Nephron progenitor cell (in vitro differentiated cells): ENCODE measurements around the gene PHF21B.

ENCODE experiments used
- DNase-seq: peaks from one replicate; pipeline ENCODE4 v3.0.0; 2021
- H3K27ac Mint-ChIP-seq: 2 replicates; pipeline ENCODE4 v1.8.0; 2021; ENCODE audit warnings: mild to moderate bottlenecking, moderate library complexity, mixed read lengths
- H3K27me3 Mint-ChIP-seq: 2 replicates; pipeline ENCODE4 v1.8.0; 2021; ENCODE audit warnings: mild to moderate bottlenecking, low read depth, mixed read lengths; ENCODE audit not compliant: poor library complexity
- H3K36me3 Mint-ChIP-seq: 2 replicates; pipeline ENCODE4 v1.8.0; 2021; ENCODE audit warnings: low read depth, mixed read lengths
- H3K4me1 Mint-ChIP-seq: 2 replicates; pipeline ENCODE4 v1.8.0; 2021; ENCODE audit warnings: mixed read lengths
- H3K4me3 Mint-ChIP-seq: 2 replicates; pipeline ENCODE4 v1.8.0; 2021; ENCODE audit warnings: mild to moderate bottlenecking, moderate library complexity, mixed read lengths
- H3K9me3 Mint-ChIP-seq: 2 replicates; pipeline ENCODE4 v1.8.0; 2021; ENCODE audit warnings: mild to moderate bottlenecking, moderate library complexity, mixed read lengths
- CTCF ChIP-seq: fragments of 200-600 bp; sonication (generic); IDR thresholded peaks from 2 replicates; pipeline ENCODE4 v1.5.0; 2021; ENCODE audit warnings: antibody characterized with exemption

PHF21B gene

DNA sequence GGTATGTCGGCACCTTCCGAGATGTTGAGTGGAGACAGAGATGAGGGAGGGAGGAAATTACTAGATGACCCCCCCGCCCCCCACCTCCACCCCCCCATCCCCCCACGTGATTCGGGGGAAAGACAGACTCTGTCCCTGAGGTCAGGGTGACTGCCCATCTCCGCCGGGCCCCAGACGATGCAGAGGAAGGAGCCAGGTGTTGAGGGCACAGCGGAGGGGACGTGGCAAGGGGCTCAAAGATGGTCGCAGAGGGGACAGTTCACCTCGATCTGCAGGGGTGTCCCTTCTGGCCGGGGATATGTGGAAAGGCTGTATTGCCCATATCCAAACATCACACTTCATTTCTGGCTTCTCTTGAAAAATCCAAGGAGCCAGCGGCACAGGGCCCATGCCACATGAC lies 14.1 kb downstream of the PHF21B start:
- Mint-ChIP-seq H3K36me3 (peaks cover 30% of the 10 kb centered on the region), H3K9me3 (no peaks in the 10 kb centered on the region), H3K4me1 (peaks cover 67% of the 10 kb centered on the region), H3K27me3 (peaks cover 3% of the 10 kb centered on the region), H3K27ac (no peak overlapping the region), H3K4me3 (no peak overlapping the region)
- no peak for TF ChIP-seq CTCF
- no peak for DNase-seq

- H3K27me3 Mint-ChIP-seq = peaks cover 3% of the 10 kb centered on the region
- DNase-seq = no peak
Observed at GRCh38 chr22:44995105-44995514, 14.7 kb downstream of the PHF21B start.

DNA sequence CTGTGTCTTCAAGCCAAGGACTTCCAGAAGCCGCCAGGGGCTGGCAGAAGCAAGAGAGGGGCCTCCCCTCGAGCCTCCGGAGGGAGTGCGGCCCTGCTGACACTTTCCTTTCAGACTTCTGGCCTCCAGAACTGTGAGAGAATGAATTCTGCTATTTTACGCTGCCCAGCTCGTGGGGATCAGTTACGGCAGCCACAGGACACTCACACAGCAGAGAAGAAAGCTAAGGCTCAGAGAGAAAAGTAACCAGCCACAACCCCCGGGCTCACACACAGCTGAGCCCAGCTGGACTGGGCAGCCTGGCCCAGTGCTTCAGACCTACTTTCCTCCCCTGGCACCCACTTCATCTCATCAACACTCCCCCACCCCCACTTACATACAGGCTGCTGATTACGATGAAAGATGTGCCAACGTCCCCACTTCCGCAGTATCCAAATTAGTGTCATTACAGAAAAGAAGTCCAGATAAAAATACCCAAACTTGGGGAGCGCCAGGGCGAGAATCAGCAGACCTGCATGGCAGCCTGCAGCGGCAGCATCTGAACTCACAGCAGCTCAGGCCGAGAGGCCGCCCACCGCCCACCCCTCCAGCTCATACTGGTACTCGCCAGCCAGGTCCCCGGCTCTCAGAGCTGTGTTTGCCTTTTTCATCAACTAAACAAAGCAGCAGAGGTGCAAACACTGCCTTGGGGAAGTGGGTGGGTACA lies 15.3 kb downstream of the PHF21B start:
- H3K4me1 Mint-ChIP-seq = peaks cover 55% of the 10 kb centered on the region
- H3K9me3 Mint-ChIP-seq = peaks cover 6% of the 10 kb centered on the region

More at GRCh38 chr22:44995105-44995514, 14.7 kb downstream of the PHF21B start:
- H3K9me3 Mint-ChIP-seq = peaks cover 6% of the 10 kb centered on the region
- no peak overlapping the region for H3K4me3 Mint-ChIP-seq
- peaks cover 30% of the 10 kb centered on the region for H3K36me3 Mint-ChIP-seq
- TF ChIP-seq CTCF = no peak
- peaks cover 61% of the 10 kb centered on the region for H3K4me1 Mint-ChIP-seq
- no peak overlapping the region for H3K27ac Mint-ChIP-seq

GRCh38 chr22:44992166-44992565 lies 17.6 kb downstream of the PHF21B start:
- Mint-ChIP-seq H3K27ac (peak overlapping the region; percentile 16), H3K9me3 (peaks cover 6% of the 10 kb centered on the region), H3K27me3 (peaks cover under 1% of the 10 kb centered on the region), H3K4me1 (peaks cover 31% of the 10 kb centered on the region), H3K36me3 (peaks cover 38% of the 10 kb centered on the region), H3K4me3 (no peak overlapping the region)
- TF ChIP-seq CTCF = no peak
- no peak for DNase-seq

More for the DNA sequence above, 15.3 kb downstream of the PHF21B start:
- Mint-ChIP-seq H3K27me3 (peaks cover 3% of the 10 kb centered on the region), H3K27ac (peak overlapping the region; percentile 87), H3K4me3 (no peak overlapping the region), H3K36me3 (peaks cover 28% of the 10 kb centered on the region)
- no peak for DNase-seq
- TF ChIP-seq CTCF = no peak

DNA sequence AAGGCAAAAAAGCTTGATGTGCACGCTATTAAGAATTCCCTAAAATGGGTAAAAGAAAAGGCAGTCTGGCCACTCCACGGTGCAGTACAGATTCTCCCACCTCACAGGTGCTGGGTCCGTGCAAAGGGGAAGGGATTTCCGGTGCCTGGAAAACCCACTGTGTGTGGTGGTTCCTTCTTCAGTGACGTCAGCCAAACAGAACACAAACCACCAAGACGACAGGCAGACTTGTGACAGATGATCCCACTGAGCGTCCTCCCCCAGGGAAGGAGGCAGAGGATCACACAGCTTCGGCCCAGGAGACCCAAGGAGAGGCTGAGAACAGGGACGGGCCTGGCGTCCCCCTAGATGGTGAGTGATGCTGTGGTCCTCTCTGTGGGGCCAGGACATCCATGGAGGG lies 18.6 kb downstream of the PHF21B start:
- no peaks in the 10 kb centered on the region for H3K27me3 Mint-ChIP-seq
- DNase-seq = no peak
- H3K9me3 Mint-ChIP-seq = peaks cover 6% of the 10 kb centered on the region
- H3K4me3 Mint-ChIP-seq = no peak overlapping the region
- TF ChIP-seq CTCF = no peak
- H3K36me3 Mint-ChIP-seq = peaks cover 38% of the 10 kb centered on the region
- H3K4me1 Mint-ChIP-seq = peaks cover 22% of the 10 kb centered on the region
- no peak overlapping the region for H3K27ac Mint-ChIP-seq

DNA sequence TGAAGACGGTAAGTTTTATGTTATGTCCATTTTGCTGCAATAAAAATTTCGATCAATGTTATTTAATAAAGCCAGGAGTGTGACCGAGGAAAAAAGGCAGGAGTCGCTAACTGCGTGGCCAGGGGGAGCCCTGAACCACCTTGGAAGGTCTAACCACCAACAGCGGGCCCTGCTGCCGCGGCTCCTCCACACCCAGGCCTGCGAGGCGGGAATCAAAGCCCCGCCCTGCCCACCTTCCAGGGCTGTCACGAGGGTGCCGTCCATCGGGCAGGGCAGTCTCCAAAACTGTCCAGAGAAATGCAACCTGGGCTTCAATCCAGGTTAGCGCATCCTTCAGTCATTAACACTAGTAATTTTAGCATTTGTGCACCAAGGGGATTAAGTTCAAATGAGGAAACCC lies 19.0 kb downstream of the PHF21B start:
- Mint-ChIP-seq H3K9me3 (peaks cover 6% of the 10 kb centered on the region), H3K27me3 (no peaks in the 10 kb centered on the region), H3K36me3 (peaks cover 38% of the 10 kb centered on the region), H3K4me3 (no peak overlapping the region), H3K27ac (no peak overlapping the region), H3K4me1 (peaks cover 19% of the 10 kb centered on the region)
- no peak for DNase-seq
- TF ChIP-seq CTCF = no peak
